Urinary bladder (tissue), 4 donors: Measurements from ENCODE around the gene SEMA6C. TPM values are rescaled to one million over a fixed set of nuclear protein-coding genes. Genes with fewer than 3 reads are reported as not detected.

Experiments used
- DNase-seq: peaks from one replicate; pipeline ENCODE4 v3.0.0-alpha.2; 2015; ENCODE audit errors: extremely low spot score
- H3K27ac ChIP-seq: one replicate; pipeline ENCODE4 v1.5.1; 2013; ENCODE audit warnings: low read depth, mild to moderate bottlenecking, moderate library complexity
- H3K36me3 ChIP-seq: one replicate; pipeline ENCODE4 v1.6.1; 2013; ENCODE audit warnings: mild to moderate bottlenecking, moderate library complexity; ENCODE audit not compliant: insufficient read depth
- H3K4me1 ChIP-seq: one replicate; pipeline ENCODE4 v1.6.1; 2013; ENCODE audit warnings: mild to moderate bottlenecking, moderate library complexity; ENCODE audit not compliant: insufficient read depth
- H3K4me3 ChIP-seq: one replicate; pipeline ENCODE4 v1.5.1; 2013; ENCODE audit warnings: low read depth, low read length
- WGBS: extraction: QIAGEN DNeasy Blood & Tissue Kit; methylation state at CpG from one replicate; pipeline ENCODE4 v1.1.7; 2013; 5-methylcytosine and 5-hydroxymethylcytosine counted together
- polyA plus RNA-seq: library from polyadenylated mRNA; stranded (reverse); fragments of 200-250 nt; gene quantifications from one replicate; pipeline ENCODE4 v1.2.3, GENCODE V29; 2013
- total RNA-seq: library from RNA; depleted of rRNA; stranded (reverse); fragments of >200 nt; gene quantifications from one replicate; pipeline ENCODE4 v1.2.3, GENCODE V29; 2014
- donor health status: healthy with polysubstance abuse.
- donor health status: healthy.

Gene SEMA6C
- total and polyA plus RNA-seq, 2 donors, result 10.4 to 13.7 TPM

- H3K36me3 ChIP-seq, result no peaks in the 10 kb centered on the region
- 89% methylated on average over 6 of the region's 6 CpGs for WGBS
- peaks cover 3% of the 10 kb centered on the region for H3K4me1 ChIP-seq
- H3K27ac ChIP-seq, result no peak overlapping the region
- H3K4me3 ChIP-seq, result no peak overlapping the region
- no peak for DNase-seq
Observed at GRCh38 chr1:151167116-151167515, 20.7 kb upstream of the SEMA6C start.

- peaks cover 3% of the 10 kb centered on the region for H3K4me1 ChIP-seq
- H3K4me3 ChIP-seq, result peak overlapping the region; percentile 66
- DNase-seq, result no peak
- no peak overlapping the region for H3K27ac ChIP-seq
- WGBS, result 4% methylated on average over 15 of the region's 15 CpGs
- no peaks in the 10 kb centered on the region for H3K36me3 ChIP-seq
Observed at GRCh38 chr1:151166505-151166956, 20.1 kb upstream of the SEMA6C start.

GRCh38 chr1:151165738-151166504 lies 19.5 kb upstream of the SEMA6C start, which contains the start of the genes LYSMD1 and SCNM1:
TSS of gene LYSMD1 (minus strand) at chr1:151165902. CDS start at chr1:151165258, 644 bp downstream.
TSS of gene SCNM1 (plus strand) at chr1:151166144. CDS start at chr1:151166153, 9 bp downstream.
- Histone ChIP-seq H3K4me1 (peaks cover 3% of the 10 kb centered on the region), H3K4me3 (peak within 1 kb of the TSS; percentile 66), H3K27ac (peak within 1 kb of the TSS; percentile 72), H3K36me3 (no peaks in the 10 kb centered on the region)
- DNase-seq, result peak; percentile 99
- under 1% methylated on average over 38 of the region's 38 CpGs for WGBS

- peaks cover 3% of the 10 kb centered on the region for H3K4me1 ChIP-seq
- no peak for DNase-seq
- 3% methylated on average over 15 of the region's 15 CpGs for WGBS
- H3K36me3 ChIP-seq, result no peaks in the 10 kb centered on the region
- peak overlapping the region; percentile 72 for H3K27ac ChIP-seq
- H3K4me3 ChIP-seq, result peak overlapping the region; percentile 50
Observed at GRCh38 chr1:151165281-151165737, 18.9 kb upstream of the SEMA6C start.

GRCh38 chr1:151164732-151165280 lies 18.4 kb upstream of the SEMA6C start:
- WGBS, result 16% methylated on average over 11 of the region's 11 CpGs
- Histone ChIP-seq H3K4me1 (peaks cover 3% of the 10 kb centered on the region), H3K4me3 (peak overlapping the region; percentile 50), H3K27ac (peak overlapping the region; percentile 72), H3K36me3 (no peaks in the 10 kb centered on the region)
- DNase-seq, result no peak

- DNase-seq, result no peak
- Histone ChIP-seq H3K4me3 (no peak overlapping the region), H3K36me3 (no peaks in the 10 kb centered on the region), H3K27ac (no peak overlapping the region), H3K4me1 (no peaks in the 10 kb centered on the region)
Observed at GRCh38 chr1:151159373-151159772, 12.9 kb upstream of the SEMA6C start.

- H3K36me3 ChIP-seq, result no peaks in the 10 kb centered on the region
- no peak overlapping the region for H3K4me3 ChIP-seq
- H3K27ac ChIP-seq, result no peak overlapping the region
- DNase-seq, result no peak
- no peaks in the 10 kb centered on the region for H3K4me1 ChIP-seq
- 85% methylated on average over 22 of the region's 22 CpGs for WGBS
Observed at GRCh38 chr1:151158751-151159251, 12.4 kb upstream of the SEMA6C start.

GRCh38 chr1:151158326-151158725 lies 11.9 kb upstream of the SEMA6C start:
- no peak for DNase-seq
- Histone ChIP-seq H3K27ac (no peak overlapping the region), H3K4me1 (no peaks in the 10 kb centered on the region), H3K36me3 (no peaks in the 10 kb centered on the region), H3K4me3 (no peak overlapping the region)
- WGBS, result 76% methylated on average over 5 of the region's 5 CpGs

GRCh38 chr1:151157067-151157531 lies 10.7 kb upstream of the SEMA6C start:
- DNase-seq, result no peak
- H3K36me3 ChIP-seq, result no peaks in the 10 kb centered on the region
- peak overlapping the region; percentile 12 for H3K4me3 ChIP-seq
- H3K4me1 ChIP-seq, result no peaks in the 10 kb centered on the region
- 82% methylated on average over 6 of the region's 6 CpGs for WGBS
- H3K27ac ChIP-seq, result no peak overlapping the region

GRCh38 chr1:151156515-151156819 lies 10.0 kb upstream of the SEMA6C start, which contains the start of gene TNFAIP8L2:
TSS of gene TNFAIP8L2 (plus strand) at chr1:151156649. CDS start at chr1:151158698, 2,049 bp downstream.
- WGBS, result 68% methylated on average over 4 of the region's 4 CpGs
- Histone ChIP-seq H3K4me1 (no peaks in the 10 kb centered on the region), H3K36me3 (no peaks in the 10 kb centered on the region), H3K27ac (no peak within 1 kb of the TSS), H3K4me3 (peak within 1 kb of the TSS; percentile 12)
- DNase-seq, result no peak

GRCh38 chr1:151147665-151148064 lies 1.2 kb upstream of the SEMA6C start:
- Histone ChIP-seq H3K4me1 (no peaks in the 10 kb centered on the region), H3K27ac (no peak overlapping the region), H3K36me3 (no peaks in the 10 kb centered on the region), H3K4me3 (no peak overlapping the region)
- DNase-seq, result no peak
- 96% methylated on average over 2 of the region's 2 CpGs for WGBS

- Histone ChIP-seq H3K4me3 (peak overlapping the region; percentile 68), H3K27ac (peak overlapping the region; percentile 45), H3K4me1 (no peaks in the 10 kb centered on the region), H3K36me3 (peaks cover 3% of the 10 kb centered on the region)
- DNase-seq, result no peak
- WGBS, result 16% methylated on average over 7 of the region's 7 CpGs
Observed at GRCh38 chr1:151147132-151147503, 687 bp upstream of the SEMA6C start.

- DNase-seq, result no peak
- no peak overlapping the region for H3K27ac ChIP-seq
- under 1% methylated on average over 26 of the region's 26 CpGs for WGBS
- H3K4me1 ChIP-seq, result no peaks in the 10 kb centered on the region
- H3K4me3 ChIP-seq, result peak overlapping the region; percentile 68
- peaks cover 3% of the 10 kb centered on the region for H3K36me3 ChIP-seq
Observed at GRCh38 chr1:151146072-151146411, 389 bp downstream of the SEMA6C start.
